ENCODE data around the gene MX1. TPM values are rescaled to one million over a fixed set of nuclear protein-coding genes. Genes with fewer than 3 reads are reported as not detected.

MX1 gene
- total RNA-seq, 4 donors from 2014 or later: 20.2 to 40.3 (median 31.5) TPM

GRCh38 chr21:41480086-41480690 lies 54.1 kb downstream of the MX1 start:
- no peak for ATAC-seq
- H3K4me1 ChIP-seq: no peaks in the 10 kb centered on the region
- H3K27me3 ChIP-seq: peaks cover 7% of the 10 kb centered on the region
- 89% methylated on average over 12 of the region's 17 CpGs; no CpG with 5 or more reads in 1 of the 2 donors for WGBS, 2 donors (ENCODE audit: low coverage in 1 of 2)
- no peak for TF ChIP-seq EP300 (IDR thresholded peaks at IDR 0.05)
- no peak for TF ChIP-seq POLR2AphosphoS5 (IDR thresholded peaks at IDR 0.05)
- no peak for TF ChIP-seq POLR2A (IDR thresholded peaks at IDR 0.05)
- TF ChIP-seq, protein P1, sequence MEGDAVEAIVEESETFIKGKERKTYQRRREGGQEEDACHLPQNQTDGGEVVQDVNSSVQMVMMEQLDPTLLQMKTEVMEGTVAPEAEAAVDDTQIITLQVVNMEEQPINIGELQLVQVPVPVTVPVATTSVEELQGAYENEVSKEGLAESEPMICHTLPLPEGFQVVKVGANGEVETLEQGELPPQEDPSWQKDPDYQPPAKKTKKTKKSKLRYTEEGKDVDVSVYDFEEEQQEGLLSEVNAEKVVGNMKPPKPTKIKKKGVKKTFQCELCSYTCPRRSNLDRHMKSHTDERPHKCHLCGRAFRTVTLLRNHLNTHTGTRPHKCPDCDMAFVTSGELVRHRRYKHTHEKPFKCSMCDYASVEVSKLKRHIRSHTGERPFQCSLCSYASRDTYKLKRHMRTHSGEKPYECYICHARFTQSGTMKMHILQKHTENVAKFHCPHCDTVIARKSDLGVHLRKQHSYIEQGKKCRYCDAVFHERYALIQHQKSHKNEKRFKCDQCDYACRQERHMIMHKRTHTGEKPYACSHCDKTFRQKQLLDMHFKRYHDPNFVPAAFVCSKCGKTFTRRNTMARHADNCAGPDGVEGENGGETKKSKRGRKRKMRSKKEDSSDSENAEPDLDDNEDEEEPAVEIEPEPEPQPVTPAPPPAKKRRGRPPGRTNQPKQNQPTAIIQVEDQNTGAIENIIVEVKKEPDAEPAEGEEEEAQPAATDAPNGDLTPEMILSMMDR (IDR thresholded peaks at IDR 0.05): no peak
- no peaks in the 10 kb centered on the region for H3K36me3 ChIP-seq
- H3K27ac ChIP-seq: no peak overlapping the region
- no peak overlapping the region for H3K4me3 ChIP-seq
- H3K9me3 ChIP-seq: no peaks in the 10 kb centered on the region

DNA sequence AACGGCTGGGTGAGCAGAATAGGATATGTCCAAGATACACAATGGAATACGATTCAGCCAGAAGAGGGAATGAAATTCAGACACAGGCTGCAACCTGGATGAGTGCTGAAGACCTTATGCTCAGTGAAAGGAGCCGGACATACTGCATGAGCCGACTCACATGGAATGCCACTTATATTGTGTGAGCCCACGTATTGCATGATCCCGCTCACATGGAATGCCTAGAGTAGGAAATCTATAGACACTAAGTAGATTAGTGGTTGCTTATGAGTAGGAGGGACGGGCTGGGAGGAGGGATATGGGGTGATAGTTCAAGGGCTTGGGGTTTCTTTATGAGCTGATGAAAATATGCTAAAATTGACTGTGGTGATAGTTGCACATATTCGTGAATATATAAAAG lies 55.2 kb downstream of the MX1 start:
- Histone ChIP-seq H3K4me3 (no peak overlapping the region), H3K4me1 (no peaks in the 10 kb centered on the region), H3K36me3 (no peaks in the 10 kb centered on the region), H3K27ac (no peak overlapping the region), H3K27me3 (peaks cover 7% of the 10 kb centered on the region), H3K9me3 (no peaks in the 10 kb centered on the region)
- TF ChIP-seq POLR2AphosphoS5 (IDR thresholded peaks at IDR 0.05) (no peak), EP300 (IDR thresholded peaks at IDR 0.05) (no peak), POLR2A (IDR thresholded peaks at IDR 0.05) (no peak)
- TF ChIP-seq, protein P1 (IDR thresholded peaks at IDR 0.05): no peak
- ATAC-seq: no peak
- 84 to 86% methylated on average over 7 to 8 of the region's 8 CpGs for WGBS, 2 donors (ENCODE audit: low coverage in 1 of 2)

DNA sequence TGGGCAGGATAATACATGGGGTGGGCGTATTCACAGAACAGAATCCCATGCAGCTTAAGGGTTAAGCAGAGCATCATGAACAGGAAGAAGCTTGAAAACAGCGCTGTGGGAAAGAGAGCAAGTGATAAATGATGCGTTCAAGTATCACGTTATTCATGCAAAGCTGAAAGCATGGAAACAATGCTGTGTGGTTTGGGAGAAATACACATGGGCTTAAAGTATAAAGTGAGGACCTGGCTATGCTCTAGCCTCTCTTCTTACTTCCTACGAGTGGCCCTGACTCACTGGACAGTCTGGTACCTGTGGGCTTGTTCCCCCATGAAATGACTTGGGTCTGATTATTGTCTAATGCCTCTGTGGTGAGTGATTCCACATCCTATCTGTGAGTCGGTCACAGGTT lies 56.3 kb downstream of the MX1 start:
- Histone ChIP-seq H3K36me3 (no peaks in the 10 kb centered on the region), H3K4me1 (no peaks in the 10 kb centered on the region), H3K4me3 (no peak overlapping the region), H3K27me3 (peaks cover 7% of the 10 kb centered on the region), H3K27ac (no peak overlapping the region), H3K9me3 (no peaks in the 10 kb centered on the region)
- no peak for TF ChIP-seq EP300 (IDR thresholded peaks at IDR 0.05)
- WGBS, 2 donors (ENCODE audit: low coverage in 1 of 2): 12 to 22% methylated on average over 5 of the region's 6 CpGs
- no peak for ATAC-seq

GRCh38 chr21:41482980-41483379 lies 56.9 kb downstream of the MX1 start:
- Histone ChIP-seq H3K4me3 (no peak overlapping the region), H3K27me3 (peaks cover 7% of the 10 kb centered on the region), H3K27ac (no peak overlapping the region), H3K4me1 (no peaks in the 10 kb centered on the region), H3K9me3 (no peaks in the 10 kb centered on the region), H3K36me3 (no peaks in the 10 kb centered on the region)
- TF ChIP-seq, protein P1 (IDR thresholded peaks at IDR 0.05): no peak
- TF ChIP-seq POLR2A (IDR thresholded peaks at IDR 0.05) (no peak), POLR2AphosphoS5 (IDR thresholded peaks at IDR 0.05) (no peak), EP300 (IDR thresholded peaks at IDR 0.05) (no peak)
- 76 to 92% methylated on average over 4 to 5 of the region's 6 CpGs for WGBS, 2 donors (ENCODE audit: low coverage in 1 of 2)
- ATAC-seq: no peak

GRCh38 chr21:41483415-41483814 lies 57.4 kb downstream of the MX1 start:
- Histone ChIP-seq H3K9me3 (no peaks in the 10 kb centered on the region), H3K4me1 (no peaks in the 10 kb centered on the region), H3K27me3 (peaks cover 7% of the 10 kb centered on the region), H3K27ac (no peak overlapping the region), H3K4me3 (no peak overlapping the region), H3K36me3 (no peaks in the 10 kb centered on the region)
- no peak for ATAC-seq
- WGBS, 2 donors (ENCODE audit: low coverage in 1 of 2): 76 to 85% methylated on average over 5 to 6 of the region's 12 CpGs
- no peak for TF ChIP-seq EP300 (IDR thresholded peaks at IDR 0.05)

DNA sequence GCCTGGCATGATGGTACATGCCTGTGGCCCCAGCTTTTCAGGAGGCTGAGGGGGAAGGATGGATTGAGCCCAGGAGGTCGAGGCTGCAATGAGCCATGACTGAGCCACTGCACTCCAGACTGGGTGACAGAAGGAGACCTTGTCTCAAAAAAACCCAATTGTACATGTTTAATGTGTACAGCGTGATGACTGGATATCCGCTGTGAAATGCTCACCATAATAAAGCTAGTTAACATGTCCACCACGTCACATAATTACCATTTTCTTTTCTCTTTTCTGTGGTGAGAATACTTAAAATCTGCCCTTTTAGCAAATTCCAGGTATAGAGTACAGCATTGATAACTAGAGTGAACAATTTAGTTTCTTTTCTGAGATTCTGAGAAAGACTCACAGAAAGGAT lies 57.9 kb downstream of the MX1 start:
- peaks cover 11% of the 10 kb centered on the region for H3K27me3 ChIP-seq
- no peak for ATAC-seq
- no peak for TF ChIP-seq POLR2AphosphoS5 (IDR thresholded peaks at IDR 0.05)
- TF ChIP-seq EP300 (IDR thresholded peaks at IDR 0.05): no peak
- TF ChIP-seq POLR2A (IDR thresholded peaks at IDR 0.05): no peak
- TF ChIP-seq, protein P1 (IDR thresholded peaks at IDR 0.05): no peak
- no peaks in the 10 kb centered on the region for H3K9me3 ChIP-seq
- no peaks in the 10 kb centered on the region for H3K4me1 ChIP-seq
- H3K36me3 ChIP-seq: no peaks in the 10 kb centered on the region
- no peak overlapping the region for H3K27ac ChIP-seq
- H3K4me3 ChIP-seq: no peak overlapping the region
- WGBS, 2 donors (ENCODE audit: low coverage in 1 of 2): 92 to 93% methylated on average over 3 to 4 of the region's 4 CpGs
